Activated CD8-positive, alpha-beta memory T cell treated with anti-CD3 and anti-CD28 coated beads, Interleukin-2, amount 50 U/mL, for 24 hours (primary cell): ENCODE results near the gene FBXO15.

Source experiments
- DNase-seq: peaks from one replicate; pipeline ENCODE4 v3.0.0-alpha.2; 2020; ENCODE audit errors: extremely low read depth

The FBXO15 gene

GRCh38 chr18:74114116-74114515 lies 33.5 kb downstream of the FBXO15 start:
- no peak for DNase-seq

GRCh38 chr18:74113711-74114110 lies 33.9 kb downstream of the FBXO15 start:
- no peak for DNase-seq

- DNase-seq, result no peak
Measured at GRCh38 chr18:74110976-74111375, 36.7 kb downstream of the FBXO15 start.

- no peak for DNase-seq
Measured at GRCh38 chr18:74110149-74110548, 37.5 kb downstream of the FBXO15 start.

GRCh38 chr18:74108460-74108859 lies 39.2 kb downstream of the FBXO15 start:
- DNase-seq, result no peak

GRCh38 chr18:74097803-74098202 lies 49.8 kb downstream of the FBXO15 start:
- no peak for DNase-seq

GRCh38 chr18:74092922-74093321 lies 54.7 kb downstream of the FBXO15 start:
- DNase-seq, result no peak

- no peak for DNase-seq
Measured at GRCh38 chr18:74084184-74084855, 63.3 kb downstream of the FBXO15 start.

GRCh38 chr18:74083557-74083952 lies 64.1 kb downstream of the FBXO15 start:
- DNase-seq, result no peak

GRCh38 chr18:74082742-74083556 lies 64.7 kb downstream of the FBXO15 start:
- no peak for DNase-seq

GRCh38 chr18:74081966-74082741 lies 65.5 kb downstream of the FBXO15 start:
- DNase-seq, result no peak

- DNase-seq, result no peak
Measured at GRCh38 chr18:74078257-74078656, 69.4 kb downstream of the FBXO15 start.

- no peak for DNase-seq
Measured at GRCh38 chr18:74074668-74075564, 72.7 kb downstream of the FBXO15 start.

- DNase-seq, result no peak
Measured at GRCh38 chr18:74073957-74074667, 73.5 kb downstream of the FBXO15 start.

GRCh38 chr18:74069178-74070050 lies 78.2 kb downstream of the FBXO15 start:
- no peak for DNase-seq

GRCh38 chr18:74068296-74068695 lies 79.3 kb downstream of the FBXO15 start:
- DNase-seq, result no peak

GRCh38 chr18:74066018-74066417 lies 81.6 kb downstream of the FBXO15 start:
- DNase-seq, result no peak

GRCh38 chr18:74065366-74065765 lies 82.3 kb downstream of the FBXO15 start:
- DNase-seq, result no peak

GRCh38 chr18:74064510-74064909 lies 83.1 kb downstream of the FBXO15 start:
- DNase-seq, result no peak

- DNase-seq, result no peak
Measured at GRCh38 chr18:74063557-74063956, 84.1 kb downstream of the FBXO15 start.
